DLD1 (cell line): ENCODE results near the gene RBM47.
"Not testable (repeated sequence)": the region's sequence is repeated elsewhere in the genome, so short reads cannot be mapped to it uniquely, and the experiment has no call there.

ENCODE experiments used
- in situ Hi-C: cut with HindIII; loops from 2 replicates; pipeline ENCODE4 v1.10.0; 2017; ENCODE audit warnings: low sequenced_read_pairs

RBM47 gene

DNA sequence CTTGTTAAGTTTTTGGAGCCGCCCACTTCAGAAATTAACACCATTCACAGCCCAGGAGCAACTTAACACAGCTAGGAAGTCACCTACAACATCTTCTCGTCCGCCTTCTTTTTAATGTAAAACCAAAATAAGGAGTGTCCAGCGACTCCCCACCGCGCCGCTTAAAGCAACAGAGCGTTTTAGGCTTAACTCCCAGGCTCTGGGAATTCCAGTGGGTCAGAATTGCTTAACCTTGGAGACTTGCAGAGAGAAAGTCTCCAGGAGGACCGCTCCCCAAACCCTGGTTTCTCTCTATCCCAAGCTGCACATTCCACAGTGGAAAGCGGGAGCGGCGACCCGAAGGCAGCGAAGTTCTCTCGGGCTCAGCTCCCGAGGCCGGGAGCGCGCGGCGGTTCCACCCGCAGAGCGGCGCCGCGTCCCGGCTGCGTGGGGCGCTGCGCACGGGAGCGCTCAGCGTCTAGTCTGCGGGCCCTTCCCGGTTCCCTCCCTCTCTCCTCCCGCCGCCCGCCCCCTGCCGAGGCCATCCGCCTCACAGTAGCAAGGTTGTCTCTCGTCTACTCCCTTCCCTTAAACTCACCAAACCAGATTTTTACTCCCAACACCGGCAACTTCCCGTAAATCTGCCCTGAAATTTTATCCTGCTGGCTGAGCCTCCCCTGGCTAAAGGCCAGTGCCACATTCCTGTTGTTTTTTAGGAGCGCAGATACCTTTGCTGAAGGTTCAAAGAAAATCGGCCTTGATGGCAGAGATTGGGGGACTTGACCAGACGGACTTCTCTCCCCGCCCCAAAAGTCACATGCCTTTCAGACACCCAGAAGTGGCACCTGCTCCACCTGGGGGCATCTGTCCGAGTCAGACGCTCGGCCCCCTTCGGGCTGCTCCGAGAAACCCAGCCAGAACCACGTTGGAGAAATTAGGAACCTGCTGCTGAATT, at the start of gene RBM47:
Gene RBM47, minus strand, starts transcription at position 464 of the 934 bp plus-strand sequence. CDS start 190,971 bp downstream, outside the sequence.
- in situ Hi-C loops = no loop called here

DNA sequence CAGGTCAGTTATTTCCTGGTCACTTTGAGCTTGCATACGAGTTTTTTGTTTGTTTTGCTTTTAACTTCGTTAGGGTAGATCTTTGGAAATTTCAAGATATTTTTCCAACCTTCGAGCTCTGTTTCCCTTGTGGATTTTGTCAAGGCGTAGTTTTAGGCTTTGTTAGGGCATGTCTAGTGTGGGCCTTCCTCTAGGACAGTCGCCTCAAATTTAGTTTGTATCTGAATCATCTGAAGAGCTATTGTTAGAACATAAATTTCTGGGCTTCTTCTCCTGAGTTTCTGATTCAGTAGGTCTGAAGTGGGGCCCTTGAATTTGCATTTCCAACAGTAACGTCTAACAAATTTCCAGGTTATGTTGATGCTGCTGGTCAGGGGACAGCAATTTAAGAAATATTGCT, 48.8 kb upstream of the RBM47 start:
- in situ Hi-C loops = no loop called here

DNA sequence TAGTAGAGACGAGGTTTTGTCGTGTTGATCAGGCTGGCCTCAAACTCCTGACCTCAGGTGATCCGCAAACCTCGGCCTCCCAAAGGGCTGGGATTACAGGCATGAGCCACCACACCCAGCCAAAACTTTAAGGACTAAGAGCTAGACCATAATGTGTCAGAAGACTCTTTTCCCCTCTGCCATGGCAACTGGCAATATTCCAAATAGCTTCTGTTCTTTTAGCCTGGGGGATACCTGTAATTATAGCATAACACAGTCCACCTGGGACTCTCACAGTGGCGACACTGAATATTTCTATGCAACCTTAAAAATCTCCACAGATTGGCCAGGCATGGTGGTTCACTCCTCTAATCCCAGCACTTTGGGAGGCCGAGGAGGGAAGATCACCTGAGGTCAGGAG, 45.5 kb upstream of the RBM47 start:
- in situ Hi-C loops = no loop called here

DNA sequence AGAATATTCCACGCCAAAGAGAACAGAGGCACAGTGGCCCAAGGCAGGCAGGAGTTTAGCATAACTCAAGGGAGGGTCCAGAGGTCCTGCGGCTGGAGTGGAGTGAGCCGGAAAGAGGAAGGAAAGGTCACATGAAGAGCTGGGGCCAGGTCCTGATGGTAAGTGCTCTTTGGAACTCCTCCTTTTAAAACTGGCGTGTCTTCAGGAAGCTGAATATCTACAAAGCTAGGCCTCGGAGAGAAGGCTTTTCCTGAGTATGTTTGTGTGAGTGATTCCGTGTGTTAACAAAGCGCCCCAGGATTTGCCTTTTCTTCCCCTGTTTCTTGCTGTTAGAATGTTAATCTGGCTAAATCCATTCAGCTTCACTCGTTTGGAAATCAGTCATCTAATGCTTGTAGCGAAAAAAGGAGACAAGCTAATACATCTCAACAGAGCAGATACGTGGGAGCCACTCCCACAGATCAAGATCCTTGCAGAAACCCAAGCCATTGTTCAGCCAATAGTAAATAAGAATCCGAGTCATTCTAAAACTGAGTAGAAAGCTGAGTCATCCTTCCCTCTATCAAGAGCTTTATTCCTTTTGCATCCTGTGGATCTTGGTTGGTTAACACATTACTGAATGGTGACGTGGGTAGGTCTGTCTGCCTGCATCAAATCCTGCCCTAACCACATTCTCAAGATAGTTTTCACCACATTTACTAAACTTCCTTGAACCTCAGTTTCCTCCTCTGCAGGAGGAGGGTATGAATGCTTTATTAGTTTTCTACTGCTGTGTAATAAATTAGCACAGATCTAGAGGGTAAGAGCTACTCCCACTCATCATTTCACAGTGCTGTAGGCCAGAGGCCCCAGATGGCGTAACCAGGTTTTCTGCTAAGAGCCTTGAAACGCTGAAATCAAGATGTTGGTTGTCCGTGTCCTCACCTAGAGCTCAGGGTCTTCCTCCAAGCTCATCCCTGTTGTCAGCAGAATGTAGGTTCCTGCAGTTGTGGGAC, 43.2 kb upstream of the RBM47 start:
- in situ Hi-C loops = no loop called here

DNA sequence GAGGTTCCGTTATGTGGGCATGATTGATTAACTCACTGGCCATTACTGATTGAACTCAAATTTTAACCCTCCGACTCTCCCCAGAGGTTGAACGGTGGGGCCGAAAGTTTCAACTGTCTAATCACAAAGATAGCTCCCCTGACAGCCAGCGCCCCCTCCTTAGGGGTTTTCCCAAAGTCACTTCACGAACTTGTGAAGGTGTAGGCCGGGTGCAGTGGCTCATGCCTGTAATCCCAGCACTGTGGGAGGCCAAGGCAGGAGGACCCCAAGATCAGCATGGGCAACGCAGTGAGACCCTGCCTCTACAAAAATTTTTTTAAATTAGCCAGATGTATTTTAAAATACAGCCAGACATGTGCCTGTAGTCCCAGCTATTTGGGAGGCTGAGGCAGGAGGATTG, 39.8 kb upstream of the RBM47 start:
- in situ Hi-C loops = no loop called here

DNA sequence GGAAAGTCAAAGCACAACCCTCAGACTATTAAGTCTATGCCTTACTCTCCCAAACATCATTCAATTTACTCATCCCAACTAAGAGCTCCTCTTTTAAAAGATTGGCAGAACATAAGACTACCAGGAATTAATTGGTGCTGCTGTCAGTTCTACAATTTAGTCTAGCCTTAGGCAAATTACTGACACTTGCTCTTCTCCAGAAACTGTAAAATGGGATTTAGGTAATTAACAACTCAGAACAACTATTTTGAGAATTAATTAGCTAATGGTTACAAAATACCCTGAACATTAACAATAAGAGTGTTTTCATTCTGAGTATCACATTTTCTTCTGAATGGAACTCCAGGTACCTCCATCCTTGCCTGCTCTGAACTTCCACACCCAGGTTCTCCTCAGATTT, 36.2 kb upstream of the RBM47 start:
- in situ Hi-C loops = no loop called here

DNA sequence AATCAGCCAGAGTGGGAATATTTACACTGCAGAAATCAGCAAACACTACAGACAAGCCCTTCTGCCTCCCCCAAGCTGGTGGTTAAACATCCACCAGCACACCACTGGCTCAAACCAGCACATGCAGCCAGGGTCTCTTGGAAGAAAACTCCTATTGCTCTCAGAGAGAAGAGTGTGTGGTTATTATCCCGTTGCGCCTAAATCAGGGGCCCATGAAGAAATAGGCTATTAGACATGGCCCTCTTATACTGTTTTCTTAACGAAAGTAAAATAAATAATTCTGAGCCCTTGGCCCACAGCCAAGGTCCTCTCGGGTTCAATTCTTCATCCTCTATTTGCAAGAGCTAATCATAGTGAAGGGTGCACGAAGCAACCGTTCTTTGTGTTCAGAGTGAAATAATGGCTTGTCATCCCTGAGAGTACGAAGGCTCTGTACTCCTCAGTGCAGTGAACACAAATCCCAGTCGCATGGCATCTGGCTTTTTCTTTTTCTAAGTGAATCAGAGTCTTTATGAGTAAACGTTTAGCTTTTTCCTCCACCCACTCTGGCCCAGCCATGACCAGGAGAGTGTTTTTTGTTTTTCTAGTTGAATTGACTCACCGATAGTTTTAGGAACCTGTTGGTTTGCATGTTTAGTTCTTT, 33.4 kb upstream of the RBM47 start:
- in situ Hi-C loops = no loop called here

DNA sequence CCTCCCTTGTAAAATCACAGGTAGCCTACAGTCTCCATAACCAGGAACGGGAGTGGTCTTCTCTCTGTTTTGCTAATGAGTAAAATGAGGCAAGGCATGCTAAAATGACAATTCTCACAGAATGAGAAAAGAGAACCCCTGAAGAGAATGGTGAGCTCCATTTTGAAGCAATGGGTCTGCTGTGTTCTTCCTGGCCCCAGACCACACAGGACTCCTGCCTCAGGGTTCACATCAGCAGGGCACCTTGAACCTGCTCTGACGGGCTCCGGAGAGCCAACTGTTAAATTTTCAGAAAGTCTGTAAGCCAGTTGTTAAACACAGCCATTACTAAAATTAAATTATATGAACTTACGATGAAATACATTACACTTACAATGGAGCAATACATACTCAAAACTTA, 32.1 kb upstream of the RBM47 start:
- in situ Hi-C loops = no loop called here

DNA sequence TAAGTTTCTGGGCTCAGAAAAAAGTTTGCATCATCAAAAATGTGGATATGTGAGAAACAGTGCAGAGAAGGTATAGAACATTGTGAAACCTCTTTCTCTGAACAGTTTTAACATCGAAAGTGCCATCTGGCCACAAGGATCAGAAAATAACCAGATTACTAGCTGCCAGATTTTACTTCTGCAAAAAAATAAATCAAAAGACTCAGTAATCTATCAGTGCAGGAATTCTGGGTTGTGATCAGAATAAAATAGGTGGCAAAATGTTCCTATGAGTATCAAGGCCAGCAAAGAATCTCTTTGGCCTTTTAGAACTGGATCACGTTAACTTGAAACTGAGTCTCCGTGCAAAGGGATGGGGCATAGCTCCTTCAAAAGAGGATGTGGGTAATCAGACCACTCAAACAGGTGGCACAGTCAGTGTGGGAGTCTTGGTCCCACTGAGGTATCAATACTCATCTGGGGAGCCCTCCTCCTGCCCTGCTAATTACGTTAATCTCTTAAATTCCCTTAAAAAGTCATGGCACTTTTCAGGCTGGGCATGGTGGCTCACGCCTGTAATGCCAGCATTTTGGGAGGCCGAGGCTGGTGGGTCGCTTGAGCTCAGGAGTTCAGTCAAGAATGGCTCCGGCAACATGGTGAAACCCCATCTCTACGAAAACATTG, 26.7 kb upstream of the RBM47 start:
- in situ Hi-C loops = no loop called here

DNA sequence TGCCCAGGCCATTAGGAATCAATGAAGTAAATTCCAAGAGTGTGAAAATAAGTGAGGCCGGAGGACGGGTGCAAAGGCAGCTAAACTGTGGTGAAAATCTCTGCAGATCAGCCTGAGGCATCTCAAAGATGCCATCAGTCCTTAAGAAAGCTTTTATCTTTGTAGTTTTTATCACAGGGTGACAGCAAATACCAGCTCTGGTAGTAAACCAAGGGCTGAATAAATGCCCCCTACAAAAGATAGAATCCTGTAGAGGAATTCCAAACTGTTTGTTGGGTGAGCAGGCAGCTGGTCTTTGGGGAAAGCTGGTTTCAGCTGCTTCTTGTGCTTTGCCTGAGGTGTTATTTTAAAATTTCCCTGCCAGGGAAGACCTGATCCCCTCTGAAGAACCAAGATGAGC, 21.6 kb upstream of the RBM47 start:
- in situ Hi-C loops = no loop called here

DNA sequence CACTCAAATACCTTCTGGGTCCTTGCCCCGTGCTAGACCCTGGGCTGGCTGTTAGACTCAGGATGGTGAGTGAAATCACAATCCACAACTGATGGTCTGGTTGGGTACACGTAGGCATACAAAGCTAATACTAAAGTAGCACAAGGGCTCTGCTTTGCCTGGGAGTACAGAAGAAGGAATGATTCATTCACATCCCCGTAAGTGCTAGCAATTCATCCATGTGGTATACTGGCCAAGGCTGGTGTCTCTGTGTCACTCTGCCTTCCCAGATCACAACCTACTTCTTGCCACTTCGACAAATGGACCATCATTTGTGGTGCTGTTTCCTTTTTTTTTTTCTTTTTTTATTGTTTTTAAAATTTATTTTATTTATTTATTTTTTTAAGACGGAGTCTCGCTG, 19.7 kb upstream of the RBM47 start:
- in situ Hi-C loops = no loop called here

DNA sequence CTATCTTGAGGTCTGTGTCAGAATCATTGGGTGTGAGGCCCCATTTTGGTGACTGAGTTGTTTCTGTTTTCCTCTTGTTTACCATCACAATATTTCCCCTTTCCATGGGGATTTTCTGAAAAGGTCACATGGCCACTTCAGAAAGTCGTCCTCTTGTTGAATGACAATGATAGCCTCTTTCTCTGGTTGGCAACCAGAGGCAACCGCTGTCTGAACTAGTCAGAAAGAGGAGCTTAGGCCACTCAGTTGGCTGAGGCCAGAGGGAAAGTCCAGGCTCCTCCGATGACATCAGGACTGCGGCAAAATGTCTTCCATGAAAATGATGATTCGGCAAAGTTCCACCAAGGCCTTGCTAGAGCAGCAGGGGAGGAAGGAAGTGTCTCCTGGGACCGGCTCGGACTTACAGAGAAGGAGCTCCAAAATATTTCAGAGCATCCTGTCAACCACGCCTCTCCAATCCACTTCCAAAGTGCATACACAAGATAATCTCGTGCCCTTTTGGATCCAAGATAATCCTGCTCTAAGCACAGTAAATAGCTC, 19.1 kb upstream of the RBM47 start:
- in situ Hi-C loops = no loop called here

DNA sequence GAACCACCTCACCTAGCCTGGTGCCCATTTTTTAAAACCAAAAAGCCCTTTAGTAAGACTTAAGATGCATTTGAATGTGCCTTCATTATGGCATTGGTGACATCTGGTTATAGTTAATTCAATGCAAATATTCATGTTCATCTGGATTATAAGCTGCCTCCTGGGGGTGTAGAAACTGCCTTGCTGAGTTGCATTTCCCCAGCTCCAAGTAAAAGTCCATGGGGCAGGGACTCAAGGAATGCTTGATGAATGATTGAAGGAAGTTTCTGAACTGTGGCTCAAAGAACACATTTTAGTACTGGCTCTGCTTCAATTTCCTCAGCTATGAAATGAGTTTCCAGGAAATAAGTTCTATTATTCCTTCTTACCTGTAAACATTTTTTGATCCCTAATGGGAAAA, 18.5 kb upstream of the RBM47 start:
- in situ Hi-C loops = no loop called here

DNA sequence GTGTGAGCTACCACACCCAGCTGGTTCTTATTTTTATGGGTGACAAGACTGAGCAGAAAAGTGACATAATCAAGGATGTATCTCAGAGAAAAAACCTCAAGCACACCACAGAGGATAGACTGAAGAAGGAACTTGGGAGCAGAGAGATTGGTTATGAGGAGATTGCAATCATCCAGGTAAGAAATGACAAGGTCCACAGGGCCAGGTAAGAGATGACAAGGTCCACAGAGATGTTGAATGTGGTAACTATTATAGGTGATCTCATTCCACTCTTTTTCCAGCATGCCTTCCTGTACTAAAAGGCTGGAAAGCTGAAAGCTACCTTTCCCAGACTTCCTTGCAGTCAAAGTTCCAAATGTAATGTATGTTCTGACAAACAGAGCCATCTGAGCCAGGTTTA, 15.9 kb upstream of the RBM47 start:
- in situ Hi-C loops = no loop called here

DNA sequence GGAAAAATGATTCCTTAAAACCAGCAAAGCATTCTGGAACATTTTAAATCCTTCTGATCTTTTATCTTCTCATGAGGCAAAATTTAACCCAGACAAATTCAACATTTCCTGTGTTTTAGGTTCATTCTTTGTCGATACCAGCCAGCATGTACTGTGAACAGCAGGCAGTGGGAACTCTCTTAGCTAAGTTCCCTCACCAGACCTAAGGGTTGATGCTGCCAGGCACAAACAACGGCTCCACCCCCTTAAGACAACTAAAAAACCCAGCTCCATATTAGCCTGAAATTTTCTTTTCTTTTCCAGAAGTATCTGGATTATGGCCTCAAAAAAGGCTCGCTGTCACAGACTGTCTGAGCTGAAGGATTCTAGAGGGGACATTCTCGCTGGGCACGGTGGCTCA, 2.4 kb upstream of the RBM47 start:
- in situ Hi-C loops = no loop called here

DNA sequence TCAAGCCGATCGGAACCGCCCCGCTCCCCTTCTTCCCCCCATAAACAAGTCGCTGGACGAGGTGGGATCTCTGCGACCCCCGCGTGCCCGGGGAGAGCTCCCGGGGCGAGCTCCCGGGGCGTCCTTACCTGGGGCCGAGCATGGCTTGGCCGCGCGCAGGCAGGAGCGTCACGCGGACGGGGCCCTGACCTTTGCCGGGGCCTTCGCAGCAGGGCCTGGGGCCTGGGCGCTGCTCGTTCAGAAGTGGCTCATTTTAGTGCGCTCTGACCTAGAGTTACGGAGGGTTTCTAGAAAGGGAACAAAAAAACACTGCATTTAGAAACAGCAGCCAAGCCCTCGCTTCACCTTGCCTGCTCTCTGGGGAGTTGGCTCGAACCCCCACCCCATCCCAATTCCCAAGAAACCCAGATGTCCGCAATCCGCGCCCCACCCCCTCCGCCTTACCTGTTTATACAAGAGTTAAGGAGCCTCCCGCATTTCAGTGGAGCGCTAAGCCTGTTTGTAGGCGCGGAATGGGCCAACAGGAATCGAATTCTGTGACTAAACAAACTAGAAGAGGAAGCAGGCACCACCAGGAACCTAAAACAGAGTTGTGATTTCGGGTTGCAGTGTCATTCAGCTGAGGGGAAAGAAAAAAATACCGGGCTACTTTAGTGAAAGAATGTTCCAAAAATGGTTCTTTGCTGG, 814 bp upstream of the RBM47 start:
- in situ Hi-C loops = no loop called here

DNA sequence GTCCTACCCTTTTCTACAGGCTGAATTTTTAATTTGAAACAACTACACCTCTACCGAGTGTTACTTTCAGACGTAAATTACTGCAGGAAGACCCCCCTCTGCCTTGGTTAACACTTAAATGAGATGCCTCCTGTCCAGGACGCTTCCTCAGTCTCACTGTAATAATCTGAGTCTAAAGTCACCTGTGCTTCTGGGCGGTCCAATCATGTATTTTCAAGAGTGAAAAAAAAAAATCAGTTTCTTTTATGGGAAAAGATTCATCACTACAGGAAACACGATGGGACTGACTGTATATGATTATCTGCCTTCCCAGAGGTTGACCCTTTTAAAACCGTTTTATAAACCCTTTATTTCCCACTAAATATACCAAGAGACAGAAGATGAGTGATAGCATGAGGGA, 776 bp downstream of the RBM47 start:
- in situ Hi-C loops = no loop called here

DNA sequence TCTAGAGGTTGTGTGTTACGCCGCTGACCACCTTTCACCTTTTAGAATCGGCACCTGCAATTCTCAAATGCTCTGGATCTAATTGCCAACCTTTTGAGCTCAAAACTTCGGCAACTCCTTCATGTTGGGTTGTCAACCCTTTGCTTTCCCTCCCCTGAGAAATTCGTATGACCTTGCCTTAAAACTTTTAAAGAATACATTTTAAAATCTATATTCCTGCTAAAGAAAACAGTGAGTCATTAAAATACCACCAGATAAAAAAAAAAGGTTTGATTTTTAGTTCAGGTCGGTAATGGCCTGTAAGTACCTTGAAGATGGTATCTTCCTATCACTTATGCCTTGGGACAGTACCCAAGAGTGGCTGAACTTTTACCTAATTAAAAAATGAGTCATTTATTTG, 1.3 kb downstream of the RBM47 start:
- in situ Hi-C loops = not testable (repeated sequence)

DNA sequence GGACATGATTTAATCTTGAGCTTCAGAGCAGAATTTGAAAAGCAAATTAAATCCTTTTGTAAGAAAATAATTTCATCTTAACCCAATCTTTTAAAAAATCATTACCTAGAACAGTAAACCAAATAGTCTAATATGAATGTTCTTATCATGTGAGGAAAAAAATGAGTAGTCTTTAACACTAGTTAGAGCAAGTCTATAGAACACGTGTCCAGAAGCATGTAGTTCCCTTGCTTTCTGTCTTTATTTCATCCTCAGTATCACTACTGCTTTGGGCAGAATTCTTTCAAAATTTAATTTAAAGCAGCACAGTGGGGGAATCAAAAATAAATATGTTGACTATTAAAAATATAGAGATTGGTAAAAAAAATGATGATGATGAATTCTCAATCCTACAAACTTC, 2.1 kb downstream of the RBM47 start:
- in situ Hi-C loops = no loop called here
